DOHH2 (cell line): ENCODE data around the gene BSND.

Experiments used
- H3F3A ChIP-seq: fragments of 200-600 bp; sonication (generic), shearing (Covaris generic); 2 replicates; pipeline ENCODE4 v1.6.0; 2016; ENCODE audit warnings: antibody characterized with exemption, mild to moderate bottlenecking; ENCODE audit not compliant: control insufficient read depth, insufficient read depth
- H3K27ac ChIP-seq: fragments of 200-600 bp; sonication (generic); 2 replicates; pipeline ENCODE4 v1.5.1; 2014; ENCODE audit warnings: low read depth, mild to moderate bottlenecking, low read length, moderate library complexity
- H3K27me3 ChIP-seq: fragments of 200-600 bp; sonication (generic); 2 replicates; pipeline ENCODE4 v1.6.1; 2014; ENCODE audit warnings: mild to moderate bottlenecking, low read length, mixed read lengths; ENCODE audit not compliant: control insufficient read depth
- H3K36me3 ChIP-seq: fragments of 200-600 bp; sonication (generic); 2 replicates; pipeline ENCODE4 v1.6.1; 2014; ENCODE audit warnings: mild to moderate bottlenecking, low read length, moderate library complexity, mixed read lengths; ENCODE audit not compliant: control insufficient read depth
- H3K4me1 ChIP-seq: fragments of 200-600 bp; sonication (generic); 2 replicates; pipeline ENCODE4 v1.6.1; 2014; ENCODE audit warnings: mild to moderate bottlenecking, low read length, mixed read lengths; ENCODE audit not compliant: control insufficient read depth
- H3K4me2 ChIP-seq: fragments of 200-600 bp; sonication (generic); 2 replicates; pipeline ENCODE4 v1.6.0; 2014; ENCODE audit warnings: mild to moderate bottlenecking, low read length, moderate library complexity
- H3K4me3 ChIP-seq: fragments of 200-600 bp; sonication (generic); 2 replicates; pipeline ENCODE4 v1.5.1; 2014; ENCODE audit warnings: mild to moderate bottlenecking, low read length, mixed read lengths
- H3K79me2 ChIP-seq: fragments of 200-600 bp; sonication (generic); 2 replicates; pipeline ENCODE4 v1.6.1; 2014; ENCODE audit warnings: mild to moderate bottlenecking, low read length, mixed read lengths; ENCODE audit not compliant: control insufficient read depth
- H3K9me2 ChIP-seq: fragments of 200-600 bp; sonication (generic); replicated peaks from 2 replicates; pipeline ENCODE4 v1.6.1; 2014; ENCODE audit warnings: mild to moderate bottlenecking, low read length, mixed read lengths; ENCODE audit not compliant: control insufficient read depth
- H3K9me3 ChIP-seq: fragments of 200-600 bp; sonication (generic); 2 replicates; pipeline ENCODE4 v1.6.1; 2014; ENCODE audit warnings: antibody characterized with exemption, low read length, mixed read lengths; ENCODE audit not compliant: control insufficient read depth, insufficient read depth
- H4K20me1 ChIP-seq: fragments of 200-600 bp; sonication (generic); 2 replicates; pipeline ENCODE4 v1.6.0; 2014; ENCODE audit warnings: low read depth, mild to moderate bottlenecking, antibody characterized with exemption, low read length, moderate library complexity; ENCODE audit not compliant: control insufficient read depth, insufficient read depth
- CTCF ChIP-seq: fragments of 200-600 bp; sonication (generic); IDR thresholded peaks from one replicate; pipeline ENCODE4 v1.5.1; 2014; ENCODE audit warnings: antibody characterized with exemption, mild to moderate bottlenecking, low read depth, low read length; ENCODE audit not compliant: poor library complexity, severe bottlenecking
- EZH2phosphoT487 ChIP-seq: fragments of 200-600 bp; sonication (generic); IDR thresholded peaks from 2 replicates; pipeline ENCODE4 v1.6.1; 2017; ENCODE audit warnings: borderline replicate concordance, mild to moderate bottlenecking, antibody characterized with exemption, low read length, moderate library complexity, mixed read lengths

Gene BSND

GRCh38 chr1:55010194-55010886 is 11.6 kb downstream of the BSND start:
- Histone ChIP-seq H3K79me2 (no peaks in the 10 kb centered on the region), H3K27ac (no peak overlapping the region), H4K20me1 (no peaks in the 10 kb centered on the region), H3F3A (no peaks in the 10 kb centered on the region), H3K4me3 (no peak overlapping the region), H3K27me3 (no peaks in the 10 kb centered on the region), H3K36me3 (no peaks in the 10 kb centered on the region), H3K4me1 (no peaks in the 10 kb centered on the region), H3K9me2 (no peaks in the 10 kb centered on the region), H3K9me3 (no peaks in the 10 kb centered on the region), H3K4me2 (no peak overlapping the region)
- TF ChIP-seq CTCF (no peak), EZH2phosphoT487 (no peak)

- H3K9me2 ChIP-seq = no peaks in the 10 kb centered on the region
- no peak overlapping the region for H3K4me2 ChIP-seq
Measured at GRCh38 chr1:55010887-55011217, 12.1 kb downstream of the BSND start.

GRCh38 chr1:55012661-55013060 is 13.9 kb downstream of the BSND start:
- no peaks in the 10 kb centered on the region for H3K4me1 ChIP-seq
- TF ChIP-seq EZH2phosphoT487 (no peak), CTCF (no peak)
- no peak overlapping the region for H3K4me2 ChIP-seq
- no peaks in the 10 kb centered on the region for H3K36me3 ChIP-seq
- no peaks in the 10 kb centered on the region for H3K79me2 ChIP-seq
- no peaks in the 10 kb centered on the region for H3K9me2 ChIP-seq
- no peaks in the 10 kb centered on the region; the same call in none of the 2 replicates for H3K27me3 ChIP-seq
- no peak overlapping the region for H3K27ac ChIP-seq
- H3K4me3 ChIP-seq = no peak overlapping the region
- no peaks in the 10 kb centered on the region for H3F3A ChIP-seq
- no peaks in the 10 kb centered on the region for H3K9me3 ChIP-seq
- H4K20me1 ChIP-seq = no peaks in the 10 kb centered on the region

More at GRCh38 chr1:55010887-55011217, 12.1 kb downstream of the BSND start:
- H3K4me1 ChIP-seq = no peaks in the 10 kb centered on the region
- H3K27me3 ChIP-seq = no peaks in the 10 kb centered on the region
- H3K4me3 ChIP-seq = no peak overlapping the region
- H3F3A ChIP-seq = no peaks in the 10 kb centered on the region
- no peaks in the 10 kb centered on the region for H4K20me1 ChIP-seq
- H3K79me2 ChIP-seq = no peaks in the 10 kb centered on the region
- TF ChIP-seq CTCF (no peak), EZH2phosphoT487 (no peak)
- no peaks in the 10 kb centered on the region for H3K36me3 ChIP-seq
- H3K9me3 ChIP-seq = no peaks in the 10 kb centered on the region
- no peak overlapping the region for H3K27ac ChIP-seq
